ENCODE measurements around the gene COMTD1.

COMTD1 gene

GRCh38 chr10:75245354-75246250, 9.8 kb upstream of the COMTD1 start:
- DNase-seq = no peak

GRCh38 chr10:75244487-75245353, 9.0 kb upstream of the COMTD1 start:
- no peak for DNase-seq

- no peak for DNase-seq
These were observed 7.7 kb upstream of the COMTD1 start for GRCh38 chr10:75243426-75243825.

GRCh38 chr10:75240329-75241076, 4.7 kb upstream of the COMTD1 start:
- DNase-seq = no peak

- DNase-seq = no peak
These were observed 3.5 kb upstream of the COMTD1 start for GRCh38 chr10:75239096-75239790.

- DNase-seq = no peak
These were observed 2.7 kb upstream of the COMTD1 start for GRCh38 chr10:75238182-75239095.

- DNase-seq = no peak
These were observed 545 bp upstream of the COMTD1 start for GRCh38 chr10:75236178-75236825.

GRCh38 chr10:75234683-75235374, 928 bp downstream of the COMTD1 start:
- DNase-seq = peak; percentile 28

GRCh38 chr10:75234017-75234682, 1.6 kb downstream of the COMTD1 start:
- DNase-seq = peak; percentile 98

GRCh38 chr10:75233444-75234016, 2.2 kb downstream of the COMTD1 start:
- DNase-seq = no peak

- DNase-seq = no peak
These were observed 3.8 kb downstream of the COMTD1 start for GRCh38 chr10:75231672-75232581.

- DNase-seq = peak; percentile 92
These were observed 5.1 kb downstream of the COMTD1 start for GRCh38 chr10:75230600-75231038.

GRCh38 chr10:75229971-75230370, 5.8 kb downstream of the COMTD1 start:
- no peak for DNase-seq

GRCh38 chr10:75228834-75229233, 6.9 kb downstream of the COMTD1 start:
- DNase-seq = no peak

- no peak for DNase-seq
These were observed 7.5 kb downstream of the COMTD1 start for GRCh38 chr10:75228278-75228677.

- DNase-seq = no peak
These were observed 9.1 kb downstream of the COMTD1 start for GRCh38 chr10:75226656-75227055.

- no peak for DNase-seq
These were observed 9.7 kb downstream of the COMTD1 start for GRCh38 chr10:75226095-75226494.

- no peak for DNase-seq
These were observed 12.2 kb downstream of the COMTD1 start for GRCh38 chr10:75223507-75223906.

Measured in stimulated activated CD4-positive, alpha-beta T cell treated with anti-CD3 and anti-CD28 coated beads, Interleukin-12 subunit alpha, Interleukin-12 subunit beta, amount 100 ng/mL, for 4 hours (primary cell).